GM18870 (cell line): ENCODE data around the gene STON2.
A peak's percentile ranks its signal among the peaks of the same experiment; 100 is the strongest.

Experiments
- ATAC-seq: cut with Tn5 transposase; IDR thresholded peaks from one replicate; pipeline ENCODE4 v1.9.1; 2021; ENCODE audit warnings: moderate library complexity; ENCODE audit not compliant: unreplicated experiment

STON2 gene

DNA sequence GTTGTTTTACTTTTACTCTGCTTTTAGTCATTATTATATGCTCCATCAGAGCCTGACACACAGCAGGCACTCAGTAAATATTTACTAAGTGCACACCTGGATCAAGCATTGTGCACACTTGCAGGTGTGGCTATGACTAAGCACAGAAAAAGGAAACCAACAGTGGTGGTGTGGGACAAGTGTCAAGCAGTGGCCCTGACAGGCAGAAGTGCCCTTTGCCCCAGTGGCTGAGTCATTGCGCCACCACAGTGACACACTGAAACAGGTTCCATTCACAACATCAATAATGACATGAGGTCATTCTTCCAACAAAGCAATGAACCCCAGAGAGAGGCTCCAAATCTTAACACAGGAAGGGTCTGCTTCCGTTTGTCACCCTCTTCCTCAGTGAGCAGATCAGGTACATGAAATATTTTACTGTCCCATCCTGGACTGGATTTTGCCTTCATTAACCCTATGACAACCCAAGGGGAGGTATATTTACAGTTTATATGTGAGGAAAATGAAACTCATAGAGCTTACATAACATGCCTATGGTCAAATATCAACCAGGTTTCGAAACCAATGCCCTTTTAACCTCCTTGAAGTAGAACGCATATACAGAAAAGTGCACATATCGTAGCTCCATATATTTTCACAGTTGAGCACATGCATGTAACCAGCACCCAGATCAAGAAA is 96.7 kb downstream of the STON2 start:
- peak; percentile 97 for ATAC-seq

DNA sequence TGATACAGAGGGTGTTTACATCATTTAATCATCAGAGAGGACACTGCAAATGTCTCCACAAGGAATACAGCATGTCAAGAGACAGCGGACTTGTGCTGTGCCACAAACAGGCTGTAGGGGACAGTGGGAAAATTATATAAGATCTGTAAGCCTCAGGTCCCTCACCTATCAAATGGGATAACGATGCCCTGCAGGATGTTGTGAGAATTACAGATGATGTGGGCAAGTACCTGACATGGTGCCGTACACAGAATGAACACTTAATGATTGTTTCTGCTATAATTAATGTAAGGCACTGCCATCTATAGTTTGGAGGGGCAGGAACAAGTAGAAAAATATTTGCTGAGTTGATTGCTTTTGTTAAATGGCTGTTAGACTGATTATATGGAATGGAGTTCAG is 97.5 kb downstream of the STON2 start:
- no peak for ATAC-seq

DNA sequence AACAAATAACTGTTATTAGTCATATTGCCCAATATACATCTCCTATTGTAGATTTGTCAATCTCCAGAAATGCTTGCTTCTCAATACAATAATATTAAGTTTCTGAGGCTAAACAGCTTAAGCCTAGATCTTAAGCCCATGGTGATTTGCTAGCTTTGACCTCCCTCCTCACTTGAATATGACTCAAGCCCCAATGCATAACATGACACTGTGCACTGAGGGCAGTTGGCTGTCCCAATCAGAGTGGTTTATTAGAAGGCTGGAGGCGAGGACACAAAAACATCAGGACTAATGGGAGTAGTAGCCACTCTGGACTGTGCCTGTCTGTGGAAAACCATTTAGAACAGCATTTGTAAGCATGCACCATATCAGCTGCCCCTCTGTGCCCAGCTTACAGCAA is 98.3 kb downstream of the STON2 start:
- no peak for ATAC-seq

DNA sequence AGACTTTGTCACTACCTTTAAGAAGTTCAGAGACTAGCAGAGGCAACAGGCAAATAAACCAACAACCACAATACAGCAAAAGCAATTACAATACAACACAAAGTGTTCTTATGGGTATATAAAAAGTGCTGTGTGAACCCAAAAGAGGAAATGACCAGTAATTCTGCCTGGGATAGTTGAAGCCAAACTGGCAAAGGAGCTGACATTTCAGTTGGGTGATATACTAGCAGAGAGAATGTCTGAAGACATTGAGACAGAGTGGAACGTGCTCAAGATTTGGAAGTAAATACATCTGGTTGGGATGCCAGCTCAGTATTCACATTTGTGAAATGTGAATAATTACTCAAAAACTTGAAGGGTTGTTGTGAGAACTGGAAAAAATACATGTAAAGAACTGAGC is 98.8 kb downstream of the STON2 start:
- no peak for ATAC-seq

DNA sequence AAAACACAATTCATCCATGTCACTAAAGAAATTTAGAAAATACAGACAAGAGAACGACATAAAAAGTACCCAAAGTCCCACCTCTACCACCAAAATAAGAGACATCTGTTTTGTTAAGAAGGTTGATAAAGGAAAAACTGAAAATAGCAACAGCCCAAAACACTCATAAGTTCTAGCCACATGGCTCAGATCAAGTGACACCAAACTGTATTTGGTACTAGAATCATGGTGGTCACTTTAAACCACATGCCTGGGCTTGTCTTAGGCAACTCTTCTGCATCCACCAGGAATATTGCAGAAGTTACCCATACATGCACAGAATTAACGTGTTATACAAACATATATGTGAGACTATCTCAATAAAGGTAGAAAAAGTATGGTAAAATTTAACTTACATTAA is 101.2 kb downstream of the STON2 start:
- ATAC-seq, result no peak

DNA sequence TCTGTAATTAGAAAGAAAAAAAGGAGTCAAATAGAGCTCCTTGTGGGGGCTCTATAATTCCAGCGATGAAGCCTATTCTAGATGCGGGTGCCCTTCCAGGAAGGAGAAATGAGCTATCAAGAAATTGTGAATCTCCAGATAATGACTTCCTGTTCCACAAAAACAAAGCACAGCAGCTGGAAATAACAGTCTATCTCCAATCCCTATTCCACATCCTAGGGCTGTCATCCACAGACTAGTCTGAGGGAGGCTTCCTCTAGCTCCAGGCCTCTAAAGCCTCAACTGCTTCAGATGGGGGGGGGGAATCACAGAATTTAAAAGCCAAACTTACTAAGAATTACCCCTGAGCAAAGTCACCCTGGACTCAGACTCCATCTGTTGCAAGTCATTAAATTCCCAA is 102.0 kb downstream of the STON2 start:
- ATAC-seq, result no peak

DNA sequence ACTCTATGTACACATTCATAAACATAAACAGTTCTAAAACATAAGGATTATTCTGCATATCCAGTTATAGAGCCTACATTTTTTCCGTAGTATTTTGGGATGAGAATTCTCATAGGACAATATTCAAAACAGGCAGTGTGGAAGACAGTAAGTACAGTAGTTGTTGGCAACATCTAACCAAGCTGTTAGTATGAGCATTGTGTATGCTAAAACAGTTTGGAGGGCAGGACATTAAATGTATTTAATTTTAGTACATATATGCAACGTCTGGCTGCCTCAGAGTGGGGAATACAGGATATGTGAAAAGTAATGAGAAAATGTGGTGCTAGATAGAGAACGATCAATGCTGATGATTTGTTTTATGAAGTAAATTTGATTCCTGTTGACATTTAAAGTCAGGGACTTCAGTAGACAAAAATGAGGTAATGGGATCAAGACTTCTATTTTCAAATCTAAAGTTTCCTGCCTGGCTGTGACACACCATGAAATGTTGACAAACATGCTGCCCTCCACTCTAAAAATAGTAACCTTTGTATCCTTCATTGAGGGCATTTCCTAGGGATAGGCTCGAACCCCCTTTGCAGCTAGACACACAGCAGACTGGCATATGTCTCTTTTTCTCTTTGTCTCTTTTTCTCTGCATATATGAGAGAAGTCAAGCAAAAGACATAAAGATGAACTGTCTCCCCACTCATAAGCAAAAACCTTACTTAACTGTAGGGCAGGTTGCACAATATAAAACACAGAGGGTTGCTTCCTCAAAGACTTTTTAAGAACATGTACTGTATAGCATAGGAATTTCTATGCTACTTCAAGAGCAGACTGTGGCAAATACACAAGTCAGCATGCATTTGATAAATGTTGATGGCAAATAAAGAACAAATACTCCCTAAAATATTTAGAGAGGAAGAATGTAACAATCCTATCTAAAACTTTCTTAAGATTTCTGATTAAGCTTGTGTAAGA is 103.9 kb downstream of the STON2 start:
- ATAC-seq, result no peak

DNA sequence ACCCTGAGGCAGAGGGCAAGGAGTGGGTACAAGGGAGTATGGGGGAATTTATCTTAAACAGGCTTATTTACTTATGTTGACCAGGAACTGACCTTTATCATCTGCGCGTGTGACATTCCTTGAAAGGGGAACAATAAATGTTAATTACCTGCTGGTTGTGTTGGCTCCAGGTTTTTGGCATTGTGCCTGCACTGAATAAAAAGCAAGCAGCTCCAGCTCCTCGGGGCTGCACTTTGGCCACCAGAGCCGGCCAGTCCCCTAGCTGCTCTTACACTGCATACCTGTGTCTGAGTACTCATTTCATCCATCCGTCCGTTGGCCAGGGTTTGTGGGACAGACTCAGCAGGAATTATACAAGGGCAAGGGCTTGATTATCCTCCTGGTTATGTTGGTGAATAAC is 110.6 kb downstream of the STON2 start:
- no peak for ATAC-seq

DNA sequence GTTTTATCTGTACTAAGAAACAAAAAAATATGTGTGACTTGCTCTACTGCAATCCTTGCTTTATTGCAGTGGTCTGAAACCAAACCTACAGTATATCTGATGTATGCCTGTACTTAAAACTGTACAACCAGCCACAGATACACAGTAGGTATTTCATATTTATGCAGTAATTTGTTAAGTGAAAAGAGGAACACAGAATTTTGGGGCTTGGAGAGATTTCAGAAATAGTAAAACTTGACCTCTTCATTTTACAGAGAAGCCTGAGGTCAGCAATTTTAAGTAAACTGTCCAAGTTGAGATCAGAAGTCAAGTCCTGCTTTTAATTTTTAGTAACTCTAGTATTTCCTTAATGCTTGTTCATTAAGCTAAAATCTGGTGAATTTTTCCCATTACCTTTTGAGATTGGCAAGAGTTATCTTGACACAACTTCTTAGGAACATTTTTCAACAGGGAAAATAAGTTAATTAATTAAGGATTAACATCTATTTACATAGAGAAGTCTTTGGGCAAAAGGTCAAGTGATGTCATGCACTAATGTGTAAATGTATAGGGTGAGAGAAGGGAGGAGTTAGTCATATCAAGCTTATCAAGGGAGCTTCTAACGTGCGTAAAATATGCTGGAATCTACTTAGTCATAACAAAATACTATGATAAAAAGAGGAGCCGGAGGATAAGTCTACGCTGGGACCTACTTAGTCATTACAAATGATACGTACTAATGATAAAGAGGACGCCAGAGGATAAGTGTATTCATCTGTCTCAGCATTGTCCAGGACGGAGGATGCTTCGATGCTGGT is 113.4 kb downstream of the STON2 start:
- ATAC-seq, result no peak

DNA sequence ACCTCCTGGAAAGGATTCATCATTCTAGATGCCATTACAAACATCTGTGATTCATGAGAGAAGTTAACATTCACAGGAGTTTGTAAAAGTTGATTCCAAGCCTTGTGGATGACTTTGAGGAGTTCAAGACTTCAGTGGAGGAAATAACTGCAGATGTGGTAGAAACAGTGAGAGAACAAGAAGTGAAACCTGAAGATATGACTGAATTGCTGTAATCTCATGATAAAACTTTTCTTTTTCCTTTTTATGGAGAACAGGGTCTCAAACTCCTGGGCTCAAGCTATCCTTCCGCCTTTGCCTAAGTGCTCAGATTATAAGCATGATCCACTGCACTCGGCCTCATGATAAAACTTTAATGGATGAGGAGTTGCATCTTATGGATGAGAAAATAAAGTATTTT is 114.9 kb downstream of the STON2 start:
- ATAC-seq, result no peak

DNA sequence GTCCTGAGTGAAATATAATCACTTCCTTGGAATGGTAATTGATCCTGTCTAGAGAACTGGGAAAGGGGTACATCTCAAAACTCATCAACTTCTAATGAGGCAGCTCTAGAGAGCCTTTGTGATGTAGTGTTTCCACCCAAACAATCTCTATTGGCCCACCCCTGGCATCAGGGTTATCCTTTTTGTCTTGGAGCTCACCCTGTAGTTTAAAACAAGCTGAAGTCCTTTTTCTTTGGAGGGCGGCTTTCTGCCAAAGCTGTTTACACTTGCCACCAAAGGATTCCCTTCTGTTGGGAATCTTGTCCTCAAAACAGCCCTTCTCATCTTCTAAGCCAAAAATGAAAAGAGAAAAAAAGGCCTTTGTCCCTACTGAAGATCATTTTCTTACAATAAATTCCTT is 118.8 kb downstream of the STON2 start:
- no peak for ATAC-seq

DNA sequence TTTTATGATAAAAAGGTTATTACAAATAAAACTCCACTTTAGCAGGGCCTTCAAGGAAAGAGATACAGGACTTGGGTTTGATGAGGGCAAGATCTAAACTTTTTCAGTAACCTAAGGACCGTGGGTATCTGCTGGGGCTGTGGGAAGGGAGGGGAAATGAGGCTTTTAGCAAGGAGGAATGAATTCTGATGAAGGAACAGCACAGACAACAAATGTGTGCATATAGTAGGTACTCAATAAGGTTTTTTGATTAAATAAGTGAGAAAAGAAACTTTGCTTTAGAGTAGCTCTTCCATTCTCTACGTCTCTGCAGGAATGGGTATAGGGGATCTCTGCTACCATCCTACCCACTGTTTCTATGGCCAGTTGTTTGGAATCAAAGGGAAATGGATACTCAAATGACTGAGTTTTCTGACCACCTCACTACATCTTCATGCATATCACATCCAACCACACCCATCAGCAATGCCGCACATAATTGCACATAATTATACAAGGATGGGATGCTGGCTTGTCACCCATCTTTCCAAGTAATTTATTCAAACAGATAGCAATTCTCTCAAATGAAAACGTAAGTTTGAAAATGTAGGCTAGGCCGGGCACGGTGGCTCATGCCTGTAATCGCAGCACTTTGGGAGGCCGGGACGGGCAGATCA is 119.9 kb downstream of the STON2 start:
- ATAC-seq, result no peak

DNA sequence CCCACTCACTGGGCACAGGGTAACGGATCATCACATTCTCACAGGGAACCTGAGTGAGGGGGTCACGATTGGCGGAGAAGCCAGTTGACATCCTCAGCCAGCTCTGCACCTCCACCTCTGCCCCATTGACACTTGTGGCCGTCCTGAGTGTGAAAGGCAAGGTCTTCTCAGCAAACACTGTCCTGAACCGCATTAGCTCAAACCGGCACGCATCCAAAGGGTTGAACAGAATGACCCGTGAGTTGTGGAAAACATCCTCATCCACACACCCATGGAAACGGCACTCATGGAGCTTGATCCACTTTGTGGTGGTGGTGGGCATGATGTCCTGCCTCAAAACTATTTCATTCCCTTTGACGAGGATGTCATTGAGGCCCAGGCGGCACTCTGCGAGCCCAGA is 123.0 kb downstream of the STON2 start:
- no peak for ATAC-seq

DNA sequence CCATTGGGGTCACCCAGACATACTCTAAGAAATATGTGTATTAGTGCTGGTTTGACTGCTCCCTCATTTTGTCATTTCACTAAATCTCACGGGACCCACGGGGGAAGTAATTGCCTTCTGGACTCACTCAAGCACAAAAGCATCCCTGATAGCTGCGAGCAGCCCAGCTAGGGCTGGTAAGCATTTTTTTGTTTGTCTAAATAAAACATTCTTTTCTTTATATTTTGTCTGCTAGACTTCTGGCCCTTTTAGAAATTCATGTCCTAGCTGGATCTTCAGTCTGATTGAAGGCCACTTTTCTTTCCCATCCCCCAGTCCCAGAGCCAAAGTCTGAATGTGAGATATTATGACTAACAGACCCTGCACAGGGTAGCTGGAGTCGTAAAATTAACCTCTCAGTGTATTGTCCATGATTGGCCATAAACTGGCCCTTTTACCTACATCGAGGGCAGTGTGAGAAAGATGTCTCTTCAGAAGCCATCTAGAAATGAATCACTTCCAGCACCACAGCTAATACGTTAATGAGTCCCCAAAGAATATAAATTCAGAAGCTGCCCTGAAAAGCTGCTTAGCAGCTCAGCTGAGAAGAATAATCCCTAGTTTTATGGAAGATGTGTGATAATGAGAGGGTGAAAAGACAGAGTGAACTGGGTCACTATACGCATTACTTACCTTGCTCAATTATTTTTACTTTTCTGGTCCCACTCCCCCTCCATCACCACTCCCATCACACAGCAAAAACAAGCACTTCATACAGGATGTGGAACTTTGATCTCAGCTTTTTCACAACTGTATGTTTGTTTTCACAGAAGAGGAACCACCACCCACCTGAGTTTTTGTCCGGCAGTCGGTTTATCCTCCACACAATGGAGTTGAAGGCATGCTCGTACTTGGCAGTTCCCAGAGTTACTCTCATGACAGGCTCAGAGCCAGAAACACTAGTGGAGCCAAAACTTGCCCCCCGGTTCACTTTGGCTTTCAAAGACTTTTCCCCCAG is 123.8 kb downstream of the STON2 start:
- ATAC-seq, result peak; percentile 61

DNA sequence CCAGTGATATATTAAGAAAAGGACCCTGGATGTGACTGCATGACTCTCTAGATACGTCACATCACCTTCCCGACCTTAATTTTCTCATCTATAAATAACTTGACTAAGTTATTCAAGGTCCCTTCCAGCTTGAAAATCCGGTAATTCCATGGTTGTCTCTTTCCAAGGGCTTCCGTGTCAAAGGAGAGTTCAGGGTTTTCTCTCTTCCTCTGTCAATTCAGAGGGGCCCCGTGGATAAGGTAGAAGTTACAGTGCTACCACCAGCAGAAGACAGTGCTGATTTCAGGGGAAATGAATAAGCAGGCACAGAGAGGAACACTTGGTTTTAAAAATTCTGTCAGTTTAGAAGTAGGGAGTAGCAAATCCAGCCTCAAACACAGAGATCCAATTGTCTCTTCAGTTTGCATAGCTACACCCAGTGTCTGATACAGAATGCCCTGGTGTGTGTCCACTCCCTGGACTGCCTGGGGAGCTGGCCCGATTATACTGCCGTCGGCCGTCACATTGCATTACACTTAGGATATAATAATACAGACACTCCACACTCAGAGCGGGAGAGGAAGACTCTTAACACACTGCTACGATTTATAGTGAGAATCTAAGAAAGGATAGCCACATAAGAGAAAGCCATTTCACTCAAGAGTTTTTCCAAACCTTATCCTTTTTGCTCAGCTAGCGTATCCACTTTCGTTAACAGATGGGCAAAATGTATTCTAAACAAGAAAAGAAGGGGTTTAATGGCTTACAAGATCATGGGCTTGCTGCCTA is 124.6 kb downstream of the STON2 start:
- no peak for ATAC-seq

DNA sequence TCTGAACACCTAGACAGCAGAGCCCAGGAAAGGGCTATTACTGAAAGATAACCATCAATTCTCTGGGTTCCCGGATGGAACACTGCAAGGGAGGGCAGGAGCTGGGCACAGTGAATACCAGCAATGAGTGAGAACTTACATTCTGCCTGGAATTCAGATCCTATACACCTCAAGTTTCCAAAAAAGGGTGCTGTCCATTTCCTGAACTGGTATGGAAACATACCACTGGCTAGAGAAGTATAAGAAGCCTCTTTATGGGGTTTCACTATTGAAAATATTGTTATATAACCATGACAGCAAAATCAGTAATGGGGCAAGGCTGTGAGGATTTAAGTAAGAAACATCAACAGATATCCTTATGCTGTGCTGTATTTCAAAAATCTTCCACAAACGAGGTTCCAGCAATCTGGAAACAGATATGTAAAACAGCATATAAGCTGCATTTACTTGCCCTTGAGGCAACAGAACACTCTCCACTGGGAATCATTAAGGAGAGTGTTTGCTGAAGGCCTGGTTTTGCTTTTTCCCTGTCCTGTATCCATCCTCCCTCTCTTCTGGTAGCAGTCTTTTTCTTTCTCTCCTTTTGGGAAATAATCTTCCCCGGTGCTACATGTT is 126.1 kb downstream of the STON2 start:
- no peak for ATAC-seq

DNA sequence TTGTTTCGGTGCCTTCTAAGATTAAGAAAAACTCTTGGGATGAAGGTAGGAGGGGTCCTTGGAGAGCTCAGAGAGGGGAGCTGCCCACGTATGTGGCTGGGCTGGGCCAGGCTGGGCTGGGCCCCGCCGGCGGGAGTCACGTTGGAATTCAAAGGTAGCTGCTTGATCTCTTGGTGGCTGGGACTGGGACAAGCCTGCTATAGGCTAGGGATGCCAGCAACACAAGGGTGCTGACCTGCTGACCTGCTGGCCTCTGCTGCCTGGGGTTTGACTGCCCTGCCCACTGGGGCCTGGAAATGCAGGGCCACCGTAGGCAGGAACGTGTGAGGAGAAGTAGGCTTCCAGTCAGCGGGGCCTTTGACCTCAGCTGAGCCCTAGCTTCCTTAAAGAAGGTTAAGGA is 126.6 kb downstream of the STON2 start:
- ATAC-seq, result no peak

DNA sequence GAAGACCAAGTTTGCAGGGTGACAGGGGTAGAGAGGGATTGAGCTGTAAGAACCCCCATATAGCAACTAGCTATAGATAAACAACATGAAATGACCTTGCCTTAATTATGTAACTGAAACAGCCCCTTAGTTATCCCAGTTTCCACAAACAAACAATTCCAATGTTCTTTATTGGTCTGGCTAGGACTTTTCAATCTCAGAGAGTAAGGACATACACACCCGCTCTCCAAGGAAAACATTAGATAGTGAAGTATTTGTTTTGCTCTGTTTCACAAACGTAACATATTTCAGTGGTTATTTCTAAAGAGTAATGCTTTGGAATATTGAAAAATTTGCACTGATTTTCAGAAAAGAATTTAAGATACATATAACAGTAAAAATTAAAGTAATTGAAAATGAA is 127.8 kb downstream of the STON2 start:
- ATAC-seq, result no peak

DNA sequence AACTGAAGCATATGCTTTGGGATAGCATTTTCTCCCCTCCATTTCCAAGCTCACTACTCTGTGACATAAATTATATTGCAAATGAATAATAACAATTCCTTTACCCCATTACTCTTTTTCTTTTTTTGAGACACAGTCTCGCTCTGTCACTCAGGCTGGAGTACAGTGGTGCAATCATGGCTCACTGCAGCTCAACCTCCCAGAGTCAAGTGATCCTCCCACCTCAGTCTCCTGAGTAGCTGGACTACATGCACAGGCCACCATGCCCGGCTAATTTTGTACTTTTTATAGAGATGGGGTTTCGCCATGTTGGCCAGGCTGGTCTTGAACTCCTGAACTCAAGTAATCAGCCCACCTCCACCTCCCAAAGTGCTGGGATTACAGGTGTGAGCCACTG is 130.1 kb downstream of the STON2 start:
- no peak for ATAC-seq
